HG02623 (cell line): Measurements from ENCODE around the gene MTIF3.

Experiments
- ATAC-seq: cut with Tn5 transposase; IDR thresholded peaks from one replicate; pipeline ENCODE4 v1.9.1; 2021; ENCODE audit warnings: moderate library complexity; ENCODE audit not compliant: unreplicated experiment

The MTIF3 gene

GRCh38 chr13:27449936-27450828, at the start of gene MTIF3:
Gene MTIF3, minus strand, starts transcription at chr13:27450564. Its CDS starts 10,116 bp downstream, at chr13:27440448.
- peak; percentile 81 for ATAC-seq

GRCh38 chr13:27497563-27498230, 47.3 kb upstream of the MTIF3 start:
- ATAC-seq = no peak

- ATAC-seq = no peak
These were observed 46.3 kb upstream of the MTIF3 start for GRCh38 chr13:27496536-27497273.

- ATAC-seq = no peak
These were observed 45.6 kb upstream of the MTIF3 start for GRCh38 chr13:27496006-27496405.

GRCh38 chr13:27495551-27495950, 45.2 kb upstream of the MTIF3 start:
- no peak for ATAC-seq

- no peak for ATAC-seq
These were observed 43.6 kb upstream of the MTIF3 start for GRCh38 chr13:27493981-27494380.

GRCh38 chr13:27489456-27489855, 39.1 kb upstream of the MTIF3 start:
- ATAC-seq = no peak

GRCh38 chr13:27487776-27488175, 37.4 kb upstream of the MTIF3 start:
- ATAC-seq = no peak

- ATAC-seq = no peak
These were observed 33.1 kb upstream of the MTIF3 start for GRCh38 chr13:27483421-27483820.

GRCh38 chr13:27482983-27483382, 32.6 kb upstream of the MTIF3 start:
- ATAC-seq = peak; percentile 95

- ATAC-seq = no peak
These were observed 31.4 kb upstream of the MTIF3 start for GRCh38 chr13:27481766-27482165.

GRCh38 chr13:27476943-27477703, 26.8 kb upstream of the MTIF3 start:
- ATAC-seq = peak; percentile 56

GRCh38 chr13:27474751-27475268, 24.4 kb upstream of the MTIF3 start:
- no peak for ATAC-seq

GRCh38 chr13:27472941-27473340, 22.6 kb upstream of the MTIF3 start:
- no peak for ATAC-seq

- ATAC-seq = no peak
These were observed 22.1 kb upstream of the MTIF3 start for GRCh38 chr13:27472441-27472840.

GRCh38 chr13:27470075-27470820, 19.9 kb upstream of the MTIF3 start:
- no peak for ATAC-seq

GRCh38 chr13:27466513-27466912, 16.1 kb upstream of the MTIF3 start:
- ATAC-seq = no peak

GRCh38 chr13:27465611-27466010, 15.2 kb upstream of the MTIF3 start:
- ATAC-seq = no peak

GRCh38 chr13:27463500-27463899, 13.1 kb upstream of the MTIF3 start:
- ATAC-seq = no peak
